Osteocyte (in vitro differentiated cells): ENCODE data around the gene PRELP. TPM values are rescaled to one million over a fixed set of nuclear protein-coding genes. Genes with fewer than 3 reads are reported as not detected.

Source experiments
- DNase-seq: peaks from one replicate; pipeline ENCODE4 v3.0.0; 2021; ENCODE audit warnings: mixed read lengths; ENCODE audit not compliant: unreplicated experiment; ENCODE audit errors: extremely low spot score
- H3K27ac Mint-ChIP-seq: one replicate; pipeline ENCODE4 v1.8.0; 2021; ENCODE audit warnings: mild to moderate bottlenecking, mixed read lengths; ENCODE audit not compliant: unreplicated experiment
- H3K27me3 Mint-ChIP-seq: one replicate; pipeline ENCODE4 v1.8.0; 2021; ENCODE audit warnings: mixed read lengths; ENCODE audit not compliant: unreplicated experiment
- H3K36me3 Mint-ChIP-seq: one replicate; pipeline ENCODE4 v1.8.0; 2021; ENCODE audit warnings: mixed read lengths; ENCODE audit not compliant: unreplicated experiment
- H3K4me1 Mint-ChIP-seq: one replicate; pipeline ENCODE4 v1.8.0; 2021; ENCODE audit warnings: mixed read lengths; ENCODE audit not compliant: unreplicated experiment
- H3K4me3 Mint-ChIP-seq: one replicate; pipeline ENCODE4 v1.8.0; 2021; ENCODE audit warnings: mild to moderate bottlenecking, moderate library complexity, mixed read lengths; ENCODE audit not compliant: unreplicated experiment
- H3K9me3 Mint-ChIP-seq: one replicate; pipeline ENCODE4 v1.8.0; 2021; ENCODE audit warnings: mixed read lengths; ENCODE audit not compliant: unreplicated experiment
- CTCF ChIP-seq: fragments of 200-600 bp; sonication (generic); IDR thresholded peaks from 2 replicates; pipeline ENCODE4 v1.5.0; 2021; ENCODE audit warnings: antibody characterized with exemption, mild to moderate bottlenecking, moderate library complexity
- total RNA-seq: library from RNA; stranded (reverse); gene quantifications from 2 replicates; pipeline ENCODE4 v1.2.1, GENCODE V29; 2021

PRELP gene
- total RNA-seq, 1 donor from 2014 or later = 1.0 TPM

- no peaks in the 10 kb centered on the region for H3K27me3 Mint-ChIP-seq
- H3K27ac Mint-ChIP-seq = no peak overlapping the region
- DNase-seq = no peak
- H3K9me3 Mint-ChIP-seq = no peaks in the 10 kb centered on the region
- TF ChIP-seq CTCF = no peak
- no peak overlapping the region for H3K4me3 Mint-ChIP-seq
- H3K36me3 Mint-ChIP-seq = no peaks in the 10 kb centered on the region
- peaks cover 35% of the 10 kb centered on the region for H3K4me1 Mint-ChIP-seq
Measured at GRCh38 chr1:203461717-203462116, 13.9 kb upstream of the PRELP start.

- no peaks in the 10 kb centered on the region for H3K27me3 Mint-ChIP-seq
- no peak overlapping the region for H3K27ac Mint-ChIP-seq
- TF ChIP-seq CTCF = no peak
- no peaks in the 10 kb centered on the region for H3K9me3 Mint-ChIP-seq
- H3K36me3 Mint-ChIP-seq = no peaks in the 10 kb centered on the region
- H3K4me3 Mint-ChIP-seq = no peak overlapping the region
- peaks cover 39% of the 10 kb centered on the region for H3K4me1 Mint-ChIP-seq
- no peak for DNase-seq
Measured at GRCh38 chr1:203462143-203462542, 13.5 kb upstream of the PRELP start.

- Mint-ChIP-seq H3K27ac (no peak overlapping the region), H3K36me3 (no peaks in the 10 kb centered on the region), H3K9me3 (no peaks in the 10 kb centered on the region), H3K27me3 (no peaks in the 10 kb centered on the region), H3K4me1 (peaks cover 46% of the 10 kb centered on the region), H3K4me3 (no peak overlapping the region)
- no peak for TF ChIP-seq CTCF
- no peak for DNase-seq
Measured at GRCh38 chr1:203462878-203463277, 12.7 kb upstream of the PRELP start.

- H3K4me3 Mint-ChIP-seq = peak overlapping the region; percentile 38
- peaks cover 46% of the 10 kb centered on the region for H3K4me1 Mint-ChIP-seq
- H3K9me3 Mint-ChIP-seq = no peaks in the 10 kb centered on the region
- H3K36me3 Mint-ChIP-seq = no peaks in the 10 kb centered on the region
- peak overlapping the region; percentile 76 for H3K27ac Mint-ChIP-seq
- TF ChIP-seq CTCF = no peak
- peak; percentile 62 for DNase-seq
- no peaks in the 10 kb centered on the region for H3K27me3 Mint-ChIP-seq
Measured at GRCh38 chr1:203463469-203464062, 12.0 kb upstream of the PRELP start.

GRCh38 chr1:203464226-203464625 is 11.4 kb upstream of the PRELP start:
- H3K4me3 Mint-ChIP-seq = no peak overlapping the region
- H3K27ac Mint-ChIP-seq = peak overlapping the region; percentile 76
- no peaks in the 10 kb centered on the region for H3K9me3 Mint-ChIP-seq
- TF ChIP-seq CTCF = no peak
- H3K27me3 Mint-ChIP-seq = no peaks in the 10 kb centered on the region
- H3K36me3 Mint-ChIP-seq = no peaks in the 10 kb centered on the region
- no peak for DNase-seq
- peaks cover 46% of the 10 kb centered on the region for H3K4me1 Mint-ChIP-seq
